HepG2 (cell line): ENCODE results near the gene XCL2. TPM values are rescaled to one million over a fixed set of nuclear protein-coding genes. Genes with fewer than 3 reads are reported as not detected.

ENCODE experiments used
- ATAC-seq: fragments of 200-7000 bp; cut with Tn5 transposase; 3 replicates; pipeline ENCODE4 v1.9.1; 2020; ENCODE audit warnings: mild to moderate bottlenecking, moderate library complexity
- BruUV-seq: library from RNA; stranded (reverse); fragments of 400-500 nt; replicated peaks from 2 replicates; lab custom pipeline; 2021; lab: Mats Ljungman, UMichigan
- CTCF ChIA-PET: fragments of 300-600 bp; formaldehyde crosslinking; extraction: SDS; loops from one replicate; lab custom pipeline; 2021; ENCODE audit warnings: low total read pairs, inconsistent platforms, low intra/inter-chr PET ratio; lab: Yijun Ruan, JAX
- POLR2A ChIA-PET: fragments of 350-600 bp; sonication (Branson Sonifier 250); formaldehyde crosslinking; loops from one replicate; lab custom pipeline; 2020; ENCODE audit warnings: antibody characterized with exemption, inconsistent platforms; lab: Yijun Ruan, JAX
- DNase-seq: peaks from one replicate; pipeline ENCODE4 v3.0.0-alpha.2; 2015; ENCODE audit warnings: low spot score
- FAIRE-seq: peaks from 3 replicates; lab custom pipeline; 2011; peaks lifted over from hg19 to GRCh38; lab: Jason Lieb, UNC
- H2AFZ ChIP-seq: one replicate; pipeline ENCODE4 v1.6.1; 2011; ENCODE audit warnings: low read length, inconsistent platforms
- H3K27ac ChIP-seq: fragments of 300-600 bp; 3 replicates; pipeline ENCODE4 v1.8.0; 2011; ENCODE audit warnings: mixed run types, mild to moderate bottlenecking, mixed read lengths, low read length, inconsistent platforms; ENCODE audit not compliant: insufficient read depth; ENCODE audit errors: extremely low read length
- H3K27me3 ChIP-seq, 2 experiments: fragments of 200-600 bp in 1 of 2; 2 replicates in 1 of 2; 3 replicates in 1 of 2; pipeline versions ENCODE4 v1.6.0 to v1.8.0; 2011; ENCODE audit warnings: low read length in 2 of 2, mild to moderate bottlenecking in 2 of 2, moderate library complexity in 2 of 2, inconsistent platforms in 1 of 2; ENCODE audit not compliant: insufficient read depth in 2 of 2, control insufficient read depth in 1 of 2
- H3K36me3 ChIP-seq, 2 experiments: fragments of 200-600 bp in 1 of 2; replicated peaks in 1 of 2; 2 replicates in 1 of 2; 3 replicates in 1 of 2; pipeline versions ENCODE4 v1.5.1 to v1.8.0; 2011; ENCODE audit warnings: low read length in 2 of 2, inconsistent platforms in 1 of 2; ENCODE audit not compliant: insufficient read depth in 2 of 2, control insufficient read depth in 1 of 2
- H3K4me1 ChIP-seq: 2 replicates; pipeline ENCODE4 v1.5.1; 2012; ENCODE audit warnings: low read length, inconsistent platforms; ENCODE audit not compliant: insufficient read depth
- H3K4me2 ChIP-seq: 2 replicates; pipeline ENCODE4 v1.6.0; 2011; ENCODE audit warnings: low read depth, low read length, inconsistent platforms
- H3K4me3 ChIP-seq, 3 experiments: fragments of 200-600 bp in 1 of 3; sonication (generic), shearing (Covaris generic) in 1 of 3; replicated peaks in 1 of 3; 2 replicates each; pipeline ENCODE4 v1.5.1; 2011 to 2016; ENCODE audit warnings: low read length in 3 of 3, inconsistent platforms in 2 of 3, low read depth in 2 of 3, mild to moderate bottlenecking in 2 of 3, control low read depth in 1 of 3, mixed read lengths in 1 of 3; ENCODE audit not compliant: insufficient read depth in 1 of 3
- H3K79me2 ChIP-seq: one replicate; pipeline ENCODE4 v1.6.1; 2011; ENCODE audit warnings: low read length, inconsistent platforms; ENCODE audit not compliant: insufficient read depth
- H3K9ac ChIP-seq: 2 replicates; pipeline ENCODE4 v1.6.0; 2011; ENCODE audit warnings: mild to moderate bottlenecking, low read depth, low read length, inconsistent platforms; ENCODE audit not compliant: insufficient read depth
- H3K9me3 ChIP-seq: 2 replicates; pipeline ENCODE4 v1.5.1; 2012; ENCODE audit warnings: mild to moderate bottlenecking, low read length
- H4K20me1 ChIP-seq: 2 replicates; pipeline ENCODE4 v1.6.0; 2011; ENCODE audit warnings: inconsistent platforms, mild to moderate bottlenecking, low read length, moderate library complexity; ENCODE audit not compliant: insufficient read depth
- ATF7 ChIP-seq, 2 experiments: fragments of 450-650 bp in 1 of 2; sonication (generic) in 1 of 2; formaldehyde crosslinking in 1 of 2; IDR thresholded peaks; 2 replicates each; pipeline versions ENCODE4 v1.4.0 to v1.6.1; 2016 to 2020; ENCODE audit warnings: antibody characterized with exemption in 1 of 2, mild to moderate bottlenecking in 1 of 2, missing genetic modification reagents in 1 of 2
- CREB1 ChIP-seq, 2 experiments: fragments of 450-650 bp in 1 of 2; IDR thresholded peaks; 2 replicates each; pipeline ENCODE4 v1.6.1; 2016 to 2017; ENCODE audit warnings: control low read depth in 1 of 2, mild to moderate bottlenecking in 1 of 2, missing compliant biosample characterization in 1 of 2, missing genetic modification characterization in 1 of 2
- FOXK2 ChIP-seq: fragments of 450-650 bp; IDR thresholded peaks from 2 replicates; pipeline ENCODE4 v1.6.1; 2016
- WGBS: methylation state at CpG from one replicate; pipeline ENCODE4 v1.1.6; 2017; ENCODE audit warnings: low lambda C conversion rate; 5-methylcytosine and 5-hydroxymethylcytosine counted together
- in situ Hi-C: cut with HindIII; loops from 2 replicates; pipeline ENCODE4 v1.10.0; 2017; ENCODE audit warnings: low pct_unique_long_range_greater_than_20kb; ENCODE audit not compliant: extremely low pct_ligation_motif_present
- intact Hi-C: fragments of 100-400 bp; cut with micrococcal nuclease; formaldehyde crosslinking; loops from one replicate; pipeline ENCODE4 v1.10.0; 2022; ENCODE audit not compliant: unreplicated experiment
- polyA plus RNA-seq, 8 experiments: library from polyadenylated mRNA; depleted of rRNA in 3 of 8; stranded (reverse) in 7 of 8; unstranded in 1 of 8; fragments of >200 nt; fragmentation: Illumina TruSeq in 4 of 8; extraction: Trizol in 4 of 8; gene quantifications; 2 replicates each; pipeline versions ENCODE4 v1.2.1 to v1.2.3, GENCODE V29; 2011 to 2016; ENCODE audit warnings: low read depth in 4 of 8, missing spikeins in 1 of 8, mixed read lengths in 1 of 8; ENCODE audit not compliant: insufficient read depth in 1 of 8
- total RNA-seq, 5 experiments: library from RNA; depleted of rRNA; stranded (reverse); fragments of >200 nt; fragmentation: Illumina TruSeq; extraction: Trizol; gene quantifications; 2 replicates each; pipeline ENCODE4 v1.2.3, GENCODE V29; 2016; ENCODE audit warnings: low read depth in 1 of 5
- TF ChIP-seq, protein P1 (sequence below): sonication (generic); formaldehyde crosslinking; conservative IDR thresholded peaks from 2 replicates; pipeline ENCODE4 v1.4.0; 2020; ENCODE audit warnings: missing genetic modification reagents

Gene XCL2
- total and polyA plus RNA-seq, 2 of the 13 experiments (the other 11 are each of a cell fraction or from before 2014, with no cell fraction given) = 0.50 TPM; not detected in 1

DNA sequence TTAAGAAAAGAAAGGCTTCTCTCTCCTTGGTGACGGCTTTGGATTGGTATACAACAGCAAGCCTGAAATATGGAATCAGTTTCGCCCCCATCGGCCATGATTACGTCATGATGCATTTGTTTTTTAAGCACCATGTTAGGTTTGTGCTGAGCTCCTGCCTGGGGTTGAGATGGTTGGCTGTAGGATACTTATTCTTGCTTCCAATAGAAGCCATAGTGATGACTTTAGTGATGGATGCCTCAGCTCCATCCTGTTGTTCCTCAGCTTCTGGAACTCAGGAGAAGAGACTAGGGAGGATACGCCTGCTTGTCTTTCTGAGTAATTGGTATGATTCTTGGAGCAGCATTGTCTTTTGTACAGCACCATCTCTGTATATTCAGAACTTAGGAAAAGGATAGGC, 47.3 kb upstream of the XCL2 start:
- H3K9me3 ChIP-seq = no peaks in the 10 kb centered on the region
- no peak overlapping the region for H3K9ac ChIP-seq
- BruUV-seq = no TSS peak
- DNase-seq = no peak
- no peaks in the 10 kb centered on the region for H3K36me3 ChIP-seq
- WGBS = 57% methylated on average over 5 of the region's 5 CpGs
- FAIRE-seq = no peak
- no peak overlapping the region for H3K27ac ChIP-seq
- H3K4me2 ChIP-seq = no peak overlapping the region
- in situ Hi-C loops (no loop called here), intact Hi-C loops (no loop called here)
- H3K4me1 ChIP-seq = no peaks in the 10 kb centered on the region
- TF ChIP-seq ATF7 (IDR thresholded peaks at IDR 0.05) (peak; percentile 19; the same call in 1 of the 2 replicates), ATF7 (CRISPR knock-in tag; IDR thresholded peaks at IDR 0.05) (no peak), CREB1 (IDR thresholded peaks at IDR 0.05) (0 out of 2 replicates have a peak, but pooled peaks have one; percentile 17), CREB1 (CRISPR knock-in tag; IDR thresholded peaks at IDR 0.05) (no peak)
- TF ChIP-seq, protein P1, sequence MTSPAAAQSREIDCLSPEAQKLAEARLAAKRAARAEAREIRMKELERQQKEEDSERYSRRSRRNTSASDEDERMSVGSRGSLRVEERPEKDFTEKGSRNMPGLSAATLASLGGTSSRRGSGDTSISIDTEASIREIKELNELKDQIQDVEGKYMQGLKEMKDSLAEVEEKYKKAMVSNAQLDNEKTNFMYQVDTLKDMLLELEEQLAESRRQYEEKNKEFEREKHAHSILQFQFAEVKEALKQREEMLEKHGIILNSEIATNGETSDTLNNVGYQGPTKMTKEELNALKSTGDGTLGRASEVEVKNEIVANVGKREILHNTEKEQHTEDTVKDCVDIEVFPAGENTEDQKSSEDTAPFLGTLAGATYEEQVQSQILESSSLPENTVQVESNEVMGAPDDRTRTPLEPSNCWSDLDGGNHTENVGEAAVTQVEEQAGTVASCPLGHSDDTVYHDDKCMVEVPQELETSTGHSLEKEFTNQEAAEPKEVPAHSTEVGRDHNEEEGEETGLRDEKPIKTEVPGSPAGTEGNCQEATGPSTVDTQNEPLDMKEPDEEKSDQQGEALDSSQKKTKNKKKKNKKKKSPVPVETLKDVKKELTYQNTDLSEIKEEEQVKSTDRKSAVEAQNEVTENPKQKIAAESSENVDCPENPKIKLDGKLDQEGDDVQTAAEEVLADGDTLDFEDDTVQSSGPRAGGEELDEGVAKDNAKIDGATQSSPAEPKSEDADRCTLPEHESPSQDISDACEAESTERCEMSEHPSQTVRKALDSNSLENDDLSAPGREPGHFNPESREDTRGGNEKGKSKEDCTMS (CRISPR knock-in tag) = no peak
- no peak overlapping the region for H3K4me3 ChIP-seq
- no peaks in the 10 kb centered on the region for H4K20me1 ChIP-seq
- ChIA-PET CTCF (no interaction called here), POLR2A (no interaction called here)
- H3K27me3 ChIP-seq = no peaks in the 10 kb centered on the region; a peak in 1 of 5 replicates
- no peaks in the 10 kb centered on the region for H3K79me2 ChIP-seq
- no peak overlapping the region for H2AFZ ChIP-seq
- no peak for ATAC-seq

DNA sequence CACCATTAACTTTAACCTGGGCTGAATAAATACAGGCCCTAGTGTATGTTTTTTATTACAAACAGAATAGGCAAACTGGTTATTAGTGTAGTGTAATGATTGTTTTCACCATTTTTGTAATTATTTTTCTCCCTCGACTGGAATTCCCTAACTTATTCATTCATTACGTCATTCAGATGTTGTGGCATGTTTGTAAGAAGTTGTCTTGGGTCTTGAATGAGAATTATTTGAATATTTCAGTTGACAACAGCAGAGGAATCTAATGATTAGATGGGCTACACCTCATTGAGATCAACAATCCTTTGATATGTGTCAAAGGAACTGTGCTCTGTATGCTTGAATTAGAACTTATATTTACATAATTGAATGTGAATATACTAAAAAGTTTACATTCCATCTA, 45.4 kb upstream of the XCL2 start:
- CTCF ChIA-PET = no interaction called here
- no peak for FAIRE-seq
- no peaks in the 10 kb centered on the region for H3K36me3 ChIP-seq
- no peaks in the 10 kb centered on the region for H3K79me2 ChIP-seq
- H2AFZ ChIP-seq = no peak overlapping the region
- no peak for TF ChIP-seq FOXK2
- peak; percentile 63 for TF ChIP-seq CREB1 (IDR thresholded peaks at IDR 0.05)
- no peak for TF ChIP-seq CREB1 (CRISPR knock-in tag; IDR thresholded peaks at IDR 0.05)
- TF ChIP-seq ATF7 (IDR thresholded peaks at IDR 0.05) = peak; percentile 94
- no peak for TF ChIP-seq ATF7 (CRISPR knock-in tag; IDR thresholded peaks at IDR 0.05)
- TF ChIP-seq, all 625 proteins: peak for 2
- H3K27ac ChIP-seq = no peak overlapping the region
- ATAC-seq (no peak), DNase-seq (no peak)
- intact Hi-C loops (no loop called here), in situ Hi-C loops (loop anchor here (10.0 kb wide), 1 partner anchor 244 kb away; no protein-coding TSS in a partner anchor)
- no peak overlapping the region for H3K9ac ChIP-seq
- H3K27me3 ChIP-seq = no peaks in the 10 kb centered on the region; a peak in 1 of 5 replicates
- no peaks in the 10 kb centered on the region for H3K9me3 ChIP-seq
- no TSS peak for BruUV-seq
- H3K4me3 ChIP-seq = no peak overlapping the region
- POLR2A ChIA-PET = no interaction called here
- H3K4me1 ChIP-seq = no peaks in the 10 kb centered on the region
- H3K4me2 ChIP-seq = no peak overlapping the region
- WGBS = 1% methylated on average over 2 of the region's 2 CpGs
- no peaks in the 10 kb centered on the region for H4K20me1 ChIP-seq
